Suprapubic skin (tissue), 4 donors: ENCODE data around the gene ZDHHC14. TPM values are rescaled to one million over a fixed set of nuclear protein-coding genes. Genes with fewer than 3 reads are reported as not detected.

Experiments used
- DNase-seq, 2 donors: peaks; one replicate each; pipeline ENCODE4 v3.0.0-alpha.2; 2019; ENCODE audit warnings: low spot score in 2 of 2
- H3K27ac ChIP-seq: fragments of 200-600 bp; sonication (generic); one replicate; pipeline ENCODE4 v1.5.1; 2019
- H3K27me3 ChIP-seq: fragments of 200-600 bp; sonication (generic); one replicate; pipeline ENCODE4 v1.5.1; 2019
- H3K36me3 ChIP-seq: fragments of 200-600 bp; sonication (generic); one replicate; pipeline ENCODE4 v1.5.1; 2019
- H3K4me1 ChIP-seq: fragments of 200-600 bp; sonication (generic); one replicate; pipeline ENCODE4 v1.5.1; 2019
- H3K4me3 ChIP-seq: fragments of 200-600 bp; sonication (generic); one replicate; pipeline ENCODE4 v1.5.1; 2019; ENCODE audit warnings: mild to moderate bottlenecking
- H3K9me3 ChIP-seq: fragments of 200-600 bp; sonication (generic); one replicate; pipeline ENCODE4 v1.5.1; 2019
- CTCF ChIP-seq, 2 donors: fragments of 200-600 bp in 1 of 2; fragments of 450-650 bp in 1 of 2; sonication (generic) in 1 of 2; IDR thresholded peaks; one replicate each; pipeline ENCODE4 v1.5.1; 2016 to 2019; ENCODE audit warnings: antibody characterized with exemption in 2 of 2, mild to moderate bottlenecking in 1 of 2, moderate library complexity in 1 of 2
- EP300 ChIP-seq: sonication (generic); formaldehyde crosslinking; IDR thresholded peaks from one replicate; pipeline ENCODE4 v1.6.1; 2017; ENCODE audit warnings: antibody characterized with exemption
- POLR2A ChIP-seq, 2 donors: fragments of 450-650 bp; IDR thresholded peaks; one replicate each; pipeline ENCODE4 v1.6.1; 2017; ENCODE audit warnings: antibody characterized with exemption in 2 of 2, mild to moderate bottlenecking in 2 of 2, moderate library complexity in 2 of 2
- POLR2AphosphoS5 ChIP-seq, 3 donors: sonication (generic); formaldehyde crosslinking; IDR thresholded peaks; one replicate each; pipeline ENCODE4 v1.6.1; 2017; ENCODE audit warnings: antibody characterized with exemption in 3 of 3
- WGBS: methylation state at CpG from one replicate; pipeline ENCODE4 v1.1.5; 2018; 5-methylcytosine and 5-hydroxymethylcytosine counted together
- total RNA-seq, 4 donors: library from RNA; depleted of rRNA; stranded (reverse); fragments of >200 nt; gene quantifications; one replicate each; pipeline ENCODE4 v1.1.0, GENCODE V29; 2016

The ZDHHC14 gene
- total RNA-seq, 4 donors from 2014 or later, result 4.3 to 9.9 (median 7.7) TPM

DNA sequence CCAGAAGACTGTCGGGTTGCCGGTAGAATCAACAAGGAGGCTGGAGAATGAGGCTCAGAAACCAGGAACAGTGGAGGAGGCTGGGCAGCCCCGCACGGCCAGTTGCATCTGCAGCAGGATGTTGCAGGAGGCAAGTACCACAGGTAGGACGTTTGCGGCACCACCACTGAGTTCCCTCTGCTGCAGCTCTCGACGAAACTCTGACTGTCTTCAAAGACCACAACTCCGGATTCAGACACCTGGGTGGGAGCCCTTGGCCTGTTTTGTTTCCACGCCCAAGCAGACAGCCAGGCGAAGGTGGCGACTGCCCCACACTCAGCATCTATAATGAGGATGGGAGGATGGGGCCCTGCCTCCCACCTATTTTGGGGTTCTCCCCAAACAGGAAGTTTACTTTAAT, 218.2 kb downstream of the ZDHHC14 start:
- 89% methylated on average over 12 of the region's 12 CpGs for WGBS
- no peaks in the 10 kb centered on the region for H3K36me3 ChIP-seq
- no peak for TF ChIP-seq CTCF (IDR thresholded peaks at IDR 0.05)
- no peak for TF ChIP-seq EP300
- TF ChIP-seq POLR2AphosphoS5 (IDR thresholded peaks at IDR 0.05), result no peak
- peaks cover 19% of the 10 kb centered on the region for H3K4me1 ChIP-seq
- no peaks in the 10 kb centered on the region for H3K27me3 ChIP-seq
- DNase-seq, result no peak
- H3K27ac ChIP-seq, result no peak overlapping the region
- H3K4me3 ChIP-seq, result no peak overlapping the region
- H3K9me3 ChIP-seq, result no peaks in the 10 kb centered on the region

DNA sequence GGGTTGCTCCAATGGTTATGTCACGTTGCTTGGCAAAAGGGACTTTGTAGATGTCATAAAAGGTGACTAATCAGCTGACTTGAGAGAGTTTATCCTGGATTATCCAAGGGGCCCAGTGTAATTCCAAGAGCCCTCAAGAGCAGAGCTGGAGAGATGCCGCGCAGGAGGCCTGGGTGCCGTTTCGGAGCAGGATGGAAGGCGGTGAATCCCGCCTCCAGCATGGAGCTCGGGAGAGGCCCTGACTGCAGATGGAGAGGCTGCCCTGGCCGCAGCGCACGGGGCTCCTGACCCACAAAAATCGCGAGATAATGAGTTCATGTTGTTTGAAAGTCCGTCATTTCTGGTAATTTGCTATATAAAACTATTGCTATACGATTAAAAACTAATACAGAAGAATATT, 219.8 kb downstream of the ZDHHC14 start:
- DNase-seq, result no peak
- 97% methylated on average over 15 of the region's 15 CpGs for WGBS
- no peak for TF ChIP-seq CTCF (IDR thresholded peaks at IDR 0.05)
- no peak for TF ChIP-seq EP300
- TF ChIP-seq POLR2A (IDR thresholded peaks at IDR 0.05), result no peak
- TF ChIP-seq POLR2AphosphoS5 (IDR thresholded peaks at IDR 0.05), result no peak

DNA sequence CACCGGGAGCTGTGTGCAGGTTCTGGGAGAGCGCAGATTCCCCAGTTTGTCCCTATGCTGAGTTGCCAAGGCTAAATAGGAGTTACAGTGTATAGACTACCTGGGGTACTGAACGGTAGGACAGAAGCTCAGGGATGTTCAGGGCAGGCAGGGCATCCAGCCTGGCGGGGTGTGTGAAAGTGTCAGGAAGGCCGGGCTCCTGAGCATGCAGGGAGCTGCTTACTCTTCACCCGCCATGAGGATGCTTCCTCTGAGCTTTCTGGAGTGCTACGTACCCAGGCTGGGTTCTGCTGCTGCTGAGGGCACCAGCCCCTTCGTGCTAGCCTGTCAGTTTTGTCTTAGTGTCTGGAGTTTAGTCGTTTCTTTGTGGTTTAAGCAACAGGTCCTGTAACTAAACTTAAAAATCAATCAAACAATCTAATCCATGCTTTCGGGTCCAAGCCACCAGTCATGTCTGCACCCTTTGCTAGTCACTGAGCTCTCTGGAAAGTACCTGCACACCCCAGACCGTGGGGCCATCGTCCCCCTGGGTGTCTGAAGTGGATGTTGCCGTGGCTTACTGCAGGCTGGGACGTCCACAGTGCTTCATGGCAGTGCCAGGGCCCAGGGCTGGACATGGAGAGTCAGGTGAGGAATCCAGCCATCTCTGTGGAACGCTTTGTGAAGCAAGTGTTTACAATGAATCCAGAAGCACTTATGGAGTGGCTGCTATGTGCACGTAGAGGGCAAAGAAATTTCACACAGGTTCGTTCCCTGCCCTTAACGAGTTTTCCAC, 221.7 kb downstream of the ZDHHC14 start:
- H3K4me3 ChIP-seq, result no peak overlapping the region
- no peaks in the 10 kb centered on the region for H3K9me3 ChIP-seq
- WGBS, result 95% methylated on average over 16 of the region's 18 CpGs
- H3K4me1 ChIP-seq, result peaks cover 3% of the 10 kb centered on the region
- no peaks in the 10 kb centered on the region for H3K27me3 ChIP-seq
- no peak for DNase-seq
- H3K27ac ChIP-seq, result no peak overlapping the region
- H3K36me3 ChIP-seq, result no peaks in the 10 kb centered on the region
- TF ChIP-seq EP300 (no peak), POLR2A (IDR thresholded peaks at IDR 0.05) (no peak), POLR2AphosphoS5 (IDR thresholded peaks at IDR 0.05) (no peak), CTCF (IDR thresholded peaks at IDR 0.05) (no peak)

More for the DNA sequence above, 219.8 kb downstream of the ZDHHC14 start:
- H3K4me1 ChIP-seq, result peaks cover 19% of the 10 kb centered on the region
- H3K4me3 ChIP-seq, result no peak overlapping the region
- no peaks in the 10 kb centered on the region for H3K9me3 ChIP-seq
- H3K27me3 ChIP-seq, result no peaks in the 10 kb centered on the region
- H3K27ac ChIP-seq, result no peak overlapping the region
- no peaks in the 10 kb centered on the region for H3K36me3 ChIP-seq

- WGBS, result 95% methylated on average over 12 of the region's 13 CpGs
- no peak for DNase-seq
- TF ChIP-seq POLR2A (IDR thresholded peaks at IDR 0.05) (no peak), EP300 (no peak)
- Histone ChIP-seq H3K27ac (no peak overlapping the region), H3K4me3 (no peak overlapping the region), H3K4me1 (no peaks in the 10 kb centered on the region), H3K36me3 (no peaks in the 10 kb centered on the region), H3K9me3 (no peaks in the 10 kb centered on the region), H3K27me3 (no peaks in the 10 kb centered on the region)
These were observed 222.4 kb downstream of the ZDHHC14 start for GRCh38 chr6:157603314-157603940.

GRCh38 chr6:157603971-157604370, 223.0 kb downstream of the ZDHHC14 start:
- H3K4me1 ChIP-seq, result no peaks in the 10 kb centered on the region
- H3K27ac ChIP-seq, result no peak overlapping the region
- no peaks in the 10 kb centered on the region for H3K27me3 ChIP-seq
- H3K4me3 ChIP-seq, result no peak overlapping the region
- no peak for TF ChIP-seq CTCF (IDR thresholded peaks at IDR 0.05)
- no peak for TF ChIP-seq POLR2AphosphoS5 (IDR thresholded peaks at IDR 0.05)
- TF ChIP-seq POLR2A (IDR thresholded peaks at IDR 0.05), result no peak
- TF ChIP-seq EP300, result no peak
- H3K36me3 ChIP-seq, result no peaks in the 10 kb centered on the region
- DNase-seq, result no peak
- no peaks in the 10 kb centered on the region for H3K9me3 ChIP-seq
- whole genome bisulfite sequencing, result 92% methylated on average over 5 of the region's 5 CpGs
